Measurements from ENCODE around the gene PTPN12. TPM values are rescaled to one million over a fixed set of nuclear protein-coding genes. Genes with fewer than 3 reads are reported as not detected.
A peak's percentile ranks its signal among the peaks of the same experiment; 100 is the strongest.

Gene PTPN12
- polyA plus RNA-seq, 1 donor from 2014 or later: 49.5 TPM

GRCh38 chr7:77657427-77658224, 120.5 kb downstream of the PTPN12 start:
- Histone ChIP-seq H3K9ac (ENCODE audit: low read length) (no peak overlapping the region), H3K79me2 (replicated peaks; ENCODE audit: insufficient read depth, low read length) (no peaks in the 10 kb centered on the region), H3K4me3 (ENCODE audit: low read length) (no peak overlapping the region), H2AFZ (ENCODE audit: low read depth, low read length) (no peak overlapping the region), H3K4me2 (ENCODE audit: low read length) (no peak overlapping the region), H3K27ac (ENCODE audit: low read length) (no peak overlapping the region), H3K27me3 (ENCODE audit: insufficient read depth, low read depth, low read length) (no peaks in the 10 kb centered on the region), H3K9me3 (ENCODE audit: low read length) (no peaks in the 10 kb centered on the region), H3K9me2 (ENCODE audit: insufficient read depth, low read length) (no peaks in the 10 kb centered on the region), H4K20me1 (ENCODE audit: insufficient read depth) (no peaks in the 10 kb centered on the region), H3F3A (ENCODE audit: insufficient read depth, low read length, poor library complexity, severe bottlenecking) (no peaks in the 10 kb centered on the region), H3K36me3 (ENCODE audit: insufficient read depth, low read length) (no peaks in the 10 kb centered on the region)
- TF ChIP-seq POLR2AphosphoS5 (IDR thresholded peaks at IDR 0.05) (no peak), EZH2 (IDR thresholded peaks at IDR 0.05; ENCODE audit: borderline replicate concordance, insufficient read depth, low read length, poor library complexity, severe bottlenecking) (no peak), RAD21 (conservative IDR thresholded peaks at IDR 0.05) (peak; percentile 82), REST (IDR thresholded peaks at IDR 0.05; ENCODE audit: borderline replicate concordance) (no peak), CTCF (IDR thresholded peaks at IDR 0.05; ENCODE audit: poor library complexity, severe bottlenecking) (peak; percentile 80), SMC3 (conservative IDR thresholded peaks at IDR 0.05; ENCODE audit: poor library complexity) (peak; percentile 84), EP300 (conservative IDR thresholded peaks at IDR 0.05; ENCODE audit: poor library complexity, severe bottlenecking) (no peak), MXI1 (conservative IDR thresholded peaks at IDR 0.05; ENCODE audit: poor library complexity, severe bottlenecking) (no peak), TAF1 (IDR thresholded peaks at IDR 0.05; ENCODE audit: low read depth) (no peak)

GRCh38 chr7:77658928-77659327, 121.8 kb downstream of the PTPN12 start:
- Histone ChIP-seq H3F3A (ENCODE audit: insufficient read depth, low read length, poor library complexity, severe bottlenecking) (no peaks in the 10 kb centered on the region), H3K27me3 (ENCODE audit: insufficient read depth, low read depth, low read length) (no peaks in the 10 kb centered on the region), H3K4me3 (ENCODE audit: low read length) (no peak overlapping the region), H3K27ac (ENCODE audit: low read length) (no peak overlapping the region), H3K9me3 (ENCODE audit: low read length) (no peaks in the 10 kb centered on the region), H3K4me2 (ENCODE audit: low read length) (no peak overlapping the region), H3K79me2 (replicated peaks; ENCODE audit: insufficient read depth, low read length) (no peaks in the 10 kb centered on the region), H3K9ac (ENCODE audit: low read length) (no peak overlapping the region), H3K9me2 (ENCODE audit: insufficient read depth, low read length) (no peaks in the 10 kb centered on the region), H4K20me1 (ENCODE audit: insufficient read depth) (no peaks in the 10 kb centered on the region), H2AFZ (ENCODE audit: low read depth, low read length) (no peak overlapping the region), H3K36me3 (ENCODE audit: insufficient read depth, low read length) (no peaks in the 10 kb centered on the region)
- no peak for TF ChIP-seq MXI1 (conservative IDR thresholded peaks at IDR 0.05; ENCODE audit: poor library complexity, severe bottlenecking)
- no peak for TF ChIP-seq REST (IDR thresholded peaks at IDR 0.05; ENCODE audit: borderline replicate concordance)
- TF ChIP-seq EP300 (conservative IDR thresholded peaks at IDR 0.05; ENCODE audit: poor library complexity, severe bottlenecking): no peak
- TF ChIP-seq TAF1 (IDR thresholded peaks at IDR 0.05; ENCODE audit: low read depth): no peak
- TF ChIP-seq POLR2AphosphoS5 (IDR thresholded peaks at IDR 0.05): no peak
- TF ChIP-seq EZH2 (IDR thresholded peaks at IDR 0.05; ENCODE audit: borderline replicate concordance, insufficient read depth, low read length, poor library complexity, severe bottlenecking): no peak
- no peak for TF ChIP-seq RAD21 (conservative IDR thresholded peaks at IDR 0.05)

All from neural cell (in vitro differentiated cells).